HG02571 (cell line): ENCODE measurements around the gene DNAAF1.
"Not testable (repeated sequence)": the region's sequence is repeated elsewhere in the genome, so short reads cannot be mapped to it uniquely, and the experiment has no call there.

Experiments used
- ATAC-seq: cut with Tn5 transposase; IDR thresholded peaks from one replicate; pipeline ENCODE4 v1.9.1; 2021; ENCODE audit warnings: mild to moderate bottlenecking, moderate library complexity; ENCODE audit not compliant: unreplicated experiment

The DNAAF1 gene

GRCh38 chr16:84144859-84145639 lies at the start of gene DNAAF1, which contains the start of gene HSDL1:
Gene DNAAF1 (plus strand): TSS chr16:84145308. CDS start chr16:84145441, 133 bp downstream.
Gene HSDL1 (minus strand): TSS chr16:84145177. CDS start chr16:84131321, 13,856 bp downstream.
- ATAC-seq, result peak; percentile 71

DNA sequence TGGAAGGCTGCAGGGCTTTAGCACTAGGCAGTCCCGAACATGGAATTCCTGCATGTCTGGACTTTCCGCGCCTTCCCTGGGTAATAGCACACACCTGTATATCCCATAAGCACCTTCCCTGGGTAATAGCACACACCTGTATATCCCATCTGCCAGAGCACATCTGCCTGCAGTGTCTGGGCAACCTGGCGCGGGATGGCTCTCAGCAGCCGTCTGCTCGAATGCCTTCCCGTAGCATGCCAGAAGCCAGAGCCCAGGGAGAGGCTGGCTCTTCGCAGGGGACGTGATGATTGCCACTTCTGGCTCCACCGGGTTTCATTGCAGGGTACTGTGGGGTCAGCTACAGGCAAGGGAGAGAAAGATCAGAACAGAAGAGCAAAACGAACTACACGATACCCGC lies 49.6 kb upstream of the DNAAF1 start:
- no peak for ATAC-seq

DNA sequence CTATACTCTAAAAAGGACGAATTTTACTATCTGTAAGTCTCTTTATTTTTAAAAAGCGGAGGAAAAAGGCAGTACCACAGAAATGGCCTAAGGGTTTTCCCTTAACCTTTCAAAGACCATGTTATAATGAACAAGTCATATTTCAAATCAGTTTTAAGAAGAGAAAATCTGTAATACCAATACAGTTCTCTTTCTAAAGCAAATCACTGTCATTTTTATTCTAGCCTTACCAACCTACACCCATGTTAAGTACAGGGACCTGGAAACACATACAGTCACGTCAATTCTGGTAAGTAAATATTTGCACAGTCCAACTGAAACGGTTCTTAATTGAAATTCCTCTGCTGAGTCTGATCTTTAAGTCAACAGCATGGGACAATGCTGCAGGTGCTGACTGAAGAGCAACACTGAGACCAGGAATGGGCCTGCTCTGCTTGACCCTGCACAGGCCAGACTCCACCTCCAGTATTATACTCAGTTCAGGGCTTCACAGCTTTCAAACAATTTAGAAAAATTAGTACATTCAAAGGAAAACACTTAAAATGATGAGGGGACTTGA lies 48.6 kb upstream of the DNAAF1 start:
- ATAC-seq, result no peak

- ATAC-seq, result no peak
Observed at GRCh38 chr16:84098939-84099338, 46.2 kb upstream of the DNAAF1 start.

GRCh38 chr16:84103678-84104077 lies 41.4 kb upstream of the DNAAF1 start:
- no peak for ATAC-seq

GRCh38 chr16:84104231-84104630 lies 40.9 kb upstream of the DNAAF1 start:
- no peak for ATAC-seq

GRCh38 chr16:84105301-84105815 lies 39.8 kb upstream of the DNAAF1 start:
- no peak for ATAC-seq

GRCh38 chr16:84105948-84106740 lies 39.0 kb upstream of the DNAAF1 start:
- ATAC-seq, result no peak

DNA sequence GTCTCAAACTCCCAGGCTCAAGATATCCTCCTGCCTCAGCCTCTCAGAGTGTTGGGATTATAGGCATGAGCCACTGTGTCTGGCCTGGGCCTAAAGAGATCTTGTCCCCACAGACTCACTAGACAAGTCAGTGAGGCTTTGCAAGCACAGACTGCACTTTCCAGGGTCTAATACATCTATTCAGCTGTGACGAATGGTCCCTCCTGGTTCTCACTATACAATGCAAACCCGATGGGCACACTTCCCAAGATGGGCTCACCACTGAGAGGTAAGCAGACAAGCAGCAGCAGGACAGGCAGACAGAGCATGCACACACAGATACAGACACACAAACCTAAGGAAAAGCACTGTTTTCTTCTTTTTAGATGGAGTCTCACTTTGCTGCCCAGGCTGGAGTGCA lies 37.2 kb upstream of the DNAAF1 start:
- ATAC-seq, result no peak

GRCh38 chr16:84109598-84110335 lies 35.3 kb upstream of the DNAAF1 start:
- ATAC-seq, result no peak

DNA sequence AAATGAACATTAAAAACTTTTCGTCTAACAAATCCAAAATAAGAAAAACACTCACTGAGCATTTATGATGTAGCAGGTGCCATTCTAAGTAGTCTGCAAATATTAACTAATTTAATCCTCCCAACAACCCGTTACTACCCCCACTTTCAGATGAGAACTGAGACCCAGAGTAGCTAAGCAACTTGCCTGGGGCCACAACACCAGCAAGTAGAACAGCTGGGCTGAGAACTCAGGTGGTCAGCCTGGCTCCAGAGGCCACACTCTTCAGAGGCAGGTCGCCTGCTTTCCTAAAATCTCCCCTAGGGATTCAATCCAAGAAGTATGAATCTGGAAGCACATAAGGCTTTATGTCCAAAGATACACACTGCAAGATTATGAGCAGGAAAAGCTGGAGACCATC lies 34.6 kb upstream of the DNAAF1 start:
- no peak for ATAC-seq

- ATAC-seq, result no peak
Observed at GRCh38 chr16:84111525-84111924, 33.6 kb upstream of the DNAAF1 start.

DNA sequence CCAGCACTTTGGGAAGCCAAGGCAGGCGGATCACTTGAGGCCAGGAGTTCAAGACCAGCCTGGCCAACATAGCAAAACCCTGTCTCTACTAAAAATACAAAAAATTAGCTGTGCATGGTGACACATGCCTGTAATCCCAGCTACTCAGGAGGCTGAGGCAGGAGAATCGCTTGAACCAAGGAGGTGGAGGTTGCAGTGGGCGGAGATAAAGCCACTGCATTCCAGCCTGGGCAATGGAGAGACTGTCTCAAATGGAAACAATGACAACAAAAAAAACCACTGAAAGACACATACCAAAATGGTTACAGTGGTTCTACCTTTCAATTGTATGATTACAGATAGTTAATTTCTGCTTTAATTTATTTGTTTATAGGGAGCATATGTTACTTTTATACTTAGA lies 33.2 kb upstream of the DNAAF1 start:
- ATAC-seq, result not testable (repeated sequence)

DNA sequence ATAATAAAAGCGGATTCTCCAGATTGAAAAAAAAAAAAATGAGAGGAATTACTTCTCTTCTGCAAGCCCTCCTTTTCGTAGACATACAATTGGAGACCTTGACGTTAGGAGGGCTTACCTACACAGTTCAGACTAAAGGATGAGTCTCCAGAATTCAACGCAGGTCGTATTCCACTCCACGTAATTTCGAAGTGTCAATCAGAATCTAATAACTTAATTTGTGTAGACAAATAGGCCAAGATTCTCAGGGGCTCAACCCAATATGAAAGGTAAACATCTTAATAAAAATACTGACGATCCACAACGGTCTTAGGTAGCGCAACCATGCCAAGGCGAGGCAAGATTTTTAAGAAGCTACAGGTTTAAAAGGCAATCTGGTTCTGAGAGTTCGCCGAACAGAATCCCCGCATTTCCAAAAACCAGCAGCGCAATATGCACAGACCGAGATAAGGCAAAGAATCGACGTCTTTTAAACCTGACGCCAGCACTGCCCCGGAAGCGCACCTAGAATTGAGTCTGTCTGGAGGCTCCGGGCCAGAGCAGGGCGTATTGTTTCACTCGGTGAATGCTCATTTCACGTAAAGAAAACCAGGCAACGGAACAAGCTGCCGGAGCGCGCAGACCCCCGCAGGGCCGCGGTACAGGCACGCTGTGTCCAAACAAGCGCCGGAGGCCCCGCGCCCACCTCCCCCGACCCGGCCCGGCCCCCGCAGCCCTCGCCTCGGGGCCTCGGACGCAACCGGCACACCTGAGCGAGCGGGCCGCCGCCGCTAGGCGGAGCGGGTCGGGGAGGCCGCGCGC lies 29.0 kb upstream of the DNAAF1 start:
- ATAC-seq, result peak; percentile 22

DNA sequence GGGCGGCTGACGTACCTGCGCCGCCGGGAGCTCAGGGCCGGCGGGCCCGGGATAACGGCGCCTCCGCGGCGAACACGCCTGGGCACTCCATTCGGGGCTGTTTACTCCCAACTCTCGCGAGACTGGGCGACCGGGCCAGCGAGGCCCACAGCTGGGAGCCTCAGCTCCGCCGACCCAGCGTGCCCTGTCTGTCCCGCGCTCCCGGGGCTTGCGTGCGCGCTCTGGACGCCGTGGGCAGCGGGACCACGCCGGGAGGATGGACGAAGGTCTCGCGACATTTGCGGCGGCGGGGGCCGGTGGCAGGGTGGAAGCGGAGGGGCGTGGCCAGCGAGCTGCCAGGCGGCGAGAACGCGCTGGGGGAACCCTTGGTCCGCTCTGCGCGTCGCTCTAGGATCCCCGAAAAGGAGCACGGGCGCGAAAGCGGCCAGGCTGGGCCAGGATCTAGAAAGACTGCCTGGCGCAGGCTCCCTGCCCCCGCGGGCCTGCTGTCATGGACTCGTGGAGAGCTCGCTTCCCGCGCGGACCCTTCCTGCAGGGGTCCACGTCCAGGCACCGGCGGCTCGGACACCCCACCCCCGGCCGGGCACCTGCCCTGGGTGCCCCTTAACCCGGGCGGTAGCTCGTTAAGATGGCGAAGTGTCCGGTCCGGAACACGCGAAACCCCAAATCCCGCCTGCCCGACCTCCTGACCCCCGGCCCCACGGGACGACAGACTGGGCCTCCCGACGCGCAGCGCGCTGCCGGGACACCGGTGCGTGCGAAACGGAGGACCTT lies 28.2 kb upstream of the DNAAF1 start, which contains the start of gene MBTPS1:
TSS of gene MBTPS1 (minus strand) at position 223 of the 774 bp plus-strand sequence. CDS start 15,159 bp downstream, outside the sequence.
- peak; percentile 92 for ATAC-seq

- no peak for ATAC-seq
Observed at GRCh38 chr16:84117494-84117843, 27.6 kb upstream of the DNAAF1 start.

DNA sequence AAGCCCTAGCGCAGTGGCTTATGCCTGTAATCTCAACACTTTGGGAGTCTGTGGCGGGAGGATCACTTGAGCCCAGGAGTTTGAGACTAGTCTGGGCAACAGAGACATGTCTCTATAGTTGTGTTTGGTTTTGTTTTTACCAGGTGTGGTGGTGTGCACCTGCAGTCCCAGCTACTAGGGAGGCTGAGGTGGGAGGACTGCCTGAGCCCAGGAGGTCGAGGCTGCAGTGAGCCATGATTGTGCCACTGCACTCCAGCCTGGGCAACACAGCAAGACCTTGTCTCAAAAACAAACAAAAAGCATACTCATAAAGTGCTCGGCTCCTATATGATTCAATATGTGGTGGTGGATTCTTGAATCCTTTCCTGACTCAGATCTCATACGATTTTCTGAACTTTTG lies 26.8 kb upstream of the DNAAF1 start:
- ATAC-seq, result not testable (repeated sequence)

DNA sequence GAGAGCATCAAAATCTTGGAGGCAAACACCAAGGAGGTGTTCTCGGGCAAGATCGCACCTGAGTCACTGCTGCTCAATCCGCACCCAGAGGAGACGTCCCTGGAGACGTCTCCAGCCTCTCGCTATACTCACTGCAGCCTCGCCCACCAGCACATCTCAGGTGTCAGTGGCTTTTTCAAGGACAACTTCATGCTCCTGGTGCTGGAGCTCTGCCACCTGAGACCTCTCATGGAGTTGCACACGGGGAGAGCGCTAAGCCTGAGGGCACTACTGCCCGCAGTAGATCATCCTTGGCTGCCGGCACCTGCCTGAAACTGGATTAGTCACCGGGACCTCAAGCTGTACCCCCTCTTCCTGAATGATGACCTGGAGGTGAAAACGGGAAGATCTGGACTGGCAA lies 25.7 kb upstream of the DNAAF1 start:
- no peak for ATAC-seq

GRCh38 chr16:84120023-84120422 lies 25.1 kb upstream of the DNAAF1 start:
- no peak for ATAC-seq
